Activated CD4-positive, CD25-positive, alpha-beta regulatory T cell treated with anti-CD3 and anti-CD28 coated beads, Interleukin-2, amount 50 U/mL, for 24 hours (primary cell): ENCODE measurements around the gene FAM187B.
"Not testable (repeated sequence)": the region's sequence is repeated elsewhere in the genome, so short reads cannot be mapped to it uniquely, and the experiment has no call there.

ENCODE experiments used
- ATAC-seq, 2 donors: fragments of 150-1000 bp; cut with Tn5 transposase; one replicate each; pipeline ENCODE4 v1.10.0; 2021; ENCODE audit warnings: mild to moderate bottlenecking in 1 of 2, moderate library complexity in 1 of 2

Gene FAM187B

GRCh38 chr19:35232912-35233311 is 4.4 kb upstream of the FAM187B start:
- ATAC-seq, result no peak

DNA sequence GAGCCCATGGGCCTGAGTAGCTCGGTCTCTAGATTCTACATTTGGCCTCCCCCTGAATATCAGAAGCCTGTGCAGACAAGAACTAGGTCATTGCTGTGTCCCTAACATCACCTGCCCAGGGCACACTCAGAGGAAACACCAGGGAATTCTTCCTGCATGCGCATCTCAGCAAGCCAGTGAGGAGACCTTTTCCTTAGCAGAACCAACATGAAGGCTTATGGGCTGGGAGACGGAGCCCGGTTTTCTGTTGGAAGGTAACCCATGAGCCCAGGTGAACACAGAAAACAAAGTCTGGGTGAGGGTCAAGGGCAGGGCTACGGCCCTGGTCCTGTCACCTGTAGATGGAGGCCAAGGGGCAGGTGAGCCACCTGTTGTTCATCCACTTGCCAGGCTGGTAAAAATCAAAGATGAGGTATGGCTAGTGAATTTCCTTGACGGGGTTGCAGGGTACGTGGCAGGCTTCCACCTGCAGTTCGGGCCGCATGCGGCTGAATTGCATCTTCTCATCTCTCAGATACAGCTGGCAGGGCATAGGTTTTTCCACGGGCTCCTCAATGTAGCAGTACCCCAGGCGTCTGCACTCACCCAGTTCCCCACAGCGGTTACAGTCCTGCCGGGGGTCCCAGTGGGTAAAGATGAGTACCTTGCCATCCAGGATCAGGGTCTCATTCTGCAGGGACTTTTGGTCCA is 3.6 kb upstream of the FAM187B start:
- ATAC-seq, result no peak

DNA sequence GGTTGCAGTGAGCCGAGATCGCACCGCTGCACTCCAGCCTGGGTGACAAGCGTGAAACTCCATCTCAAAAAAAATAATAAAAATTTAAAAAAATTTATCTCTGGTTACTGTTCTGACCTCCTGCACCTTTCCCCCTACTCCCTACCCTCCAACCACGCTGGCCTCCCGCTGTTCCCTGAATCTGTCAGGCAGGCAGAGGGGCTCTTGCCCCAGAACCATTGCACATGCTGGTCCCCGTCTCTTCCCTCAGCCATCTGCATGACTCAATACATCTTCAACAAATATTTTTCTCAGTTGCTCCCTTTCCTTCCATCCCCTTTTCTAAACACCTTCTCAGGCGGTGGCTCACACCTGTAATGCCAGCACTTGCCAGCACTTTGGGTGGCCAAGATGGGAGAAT is 1.1 kb upstream of the FAM187B start:
- ATAC-seq, result no peak

DNA sequence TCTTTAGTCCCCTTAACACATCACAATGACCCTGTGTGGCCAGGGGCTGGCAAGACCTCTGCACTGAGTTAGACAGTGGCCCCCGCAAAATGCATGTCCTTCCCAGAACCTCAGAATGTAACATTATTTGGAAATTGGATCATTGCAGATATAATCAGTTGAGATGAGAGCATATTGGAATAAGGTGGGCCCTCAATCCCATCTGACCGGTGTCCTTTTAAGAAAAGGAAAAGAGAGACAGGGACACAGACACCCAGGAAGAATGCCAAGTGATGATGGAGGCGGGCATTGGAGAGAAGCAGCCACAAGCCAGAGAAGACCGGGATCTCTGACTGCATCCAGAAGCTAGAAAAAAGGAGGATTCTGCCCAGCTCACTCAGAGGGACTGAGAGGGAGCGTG is 1.8 kb downstream of the FAM187B start:
- no peak for ATAC-seq

GRCh38 chr19:35225951-35226350 is 2.6 kb downstream of the FAM187B start:
- no peak for ATAC-seq

DNA sequence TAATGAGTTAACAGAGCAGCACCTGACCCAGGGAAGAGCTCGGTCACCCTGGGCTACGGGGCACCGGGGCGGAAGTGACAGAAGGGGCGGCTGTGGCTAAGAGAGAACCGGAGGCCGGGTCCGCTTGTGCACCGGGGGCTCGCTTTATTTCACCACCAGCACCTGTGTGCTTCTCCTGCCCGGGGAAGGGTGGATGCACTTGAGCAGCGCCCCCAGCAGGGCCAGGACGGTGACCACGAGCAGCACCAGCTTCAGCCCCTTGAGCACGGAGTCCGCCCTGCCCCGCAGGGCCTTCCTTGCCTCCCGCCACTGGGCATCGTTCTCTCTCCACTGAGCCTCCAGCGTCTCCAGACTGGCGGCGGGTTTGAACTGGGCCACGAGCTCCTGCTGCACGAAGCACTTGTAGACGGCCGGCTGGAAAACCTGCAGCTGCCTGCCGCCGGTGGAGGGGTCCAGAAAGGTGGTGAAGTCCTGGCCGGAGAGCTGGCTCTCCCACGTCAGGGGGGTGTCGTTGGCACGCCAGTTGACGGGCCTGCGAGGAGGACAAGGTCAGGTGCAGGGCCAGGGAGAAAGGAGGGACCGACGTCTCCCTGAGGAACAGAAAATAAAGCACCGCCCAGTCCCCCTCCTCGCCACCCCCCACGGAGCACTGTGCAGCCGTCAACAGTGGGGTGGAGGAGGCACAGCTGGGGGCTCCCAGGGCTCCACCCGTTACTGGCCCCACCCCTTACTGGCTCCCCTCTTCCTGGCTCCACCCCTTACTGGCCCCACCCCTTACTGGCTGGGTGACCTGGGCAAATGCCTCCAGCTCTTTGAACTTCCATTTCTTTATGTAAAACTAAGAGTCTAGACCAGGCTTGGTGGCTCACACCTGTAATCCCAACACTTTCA is 3.6 kb downstream of the FAM187B start:
- ATAC-seq, result no peak

DNA sequence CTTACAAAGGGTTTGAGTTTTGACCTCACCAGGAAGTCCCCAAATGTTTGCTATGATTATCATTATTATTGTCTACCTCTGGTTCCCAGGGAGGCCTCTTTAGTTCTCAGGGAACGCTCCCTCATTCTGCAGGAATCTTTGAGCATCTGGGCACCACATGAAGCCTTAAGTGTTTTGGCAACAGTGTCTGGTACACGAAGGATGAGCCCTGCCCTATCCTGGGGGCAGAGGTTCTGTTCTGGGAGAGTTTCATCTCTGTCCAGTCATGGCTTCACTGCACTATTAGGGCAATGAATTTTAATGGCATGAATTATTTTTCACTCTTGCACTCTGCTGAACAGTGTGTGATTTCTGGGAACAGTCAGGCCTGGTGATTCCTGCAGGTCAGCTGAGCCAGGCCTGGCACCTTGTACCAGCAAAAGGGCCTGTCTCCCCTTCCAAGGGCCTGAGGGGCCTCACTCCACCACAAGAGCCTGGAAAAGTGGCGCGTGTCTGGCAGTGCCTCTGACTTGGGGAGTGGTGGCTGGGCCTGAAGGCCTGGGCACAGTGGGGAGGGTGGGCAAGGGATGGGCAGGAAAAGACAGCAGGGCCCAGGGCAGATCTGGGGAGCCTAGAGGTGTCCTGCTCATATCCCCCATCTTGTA is 4.6 kb downstream of the FAM187B start:
- ATAC-seq, result no peak

DNA sequence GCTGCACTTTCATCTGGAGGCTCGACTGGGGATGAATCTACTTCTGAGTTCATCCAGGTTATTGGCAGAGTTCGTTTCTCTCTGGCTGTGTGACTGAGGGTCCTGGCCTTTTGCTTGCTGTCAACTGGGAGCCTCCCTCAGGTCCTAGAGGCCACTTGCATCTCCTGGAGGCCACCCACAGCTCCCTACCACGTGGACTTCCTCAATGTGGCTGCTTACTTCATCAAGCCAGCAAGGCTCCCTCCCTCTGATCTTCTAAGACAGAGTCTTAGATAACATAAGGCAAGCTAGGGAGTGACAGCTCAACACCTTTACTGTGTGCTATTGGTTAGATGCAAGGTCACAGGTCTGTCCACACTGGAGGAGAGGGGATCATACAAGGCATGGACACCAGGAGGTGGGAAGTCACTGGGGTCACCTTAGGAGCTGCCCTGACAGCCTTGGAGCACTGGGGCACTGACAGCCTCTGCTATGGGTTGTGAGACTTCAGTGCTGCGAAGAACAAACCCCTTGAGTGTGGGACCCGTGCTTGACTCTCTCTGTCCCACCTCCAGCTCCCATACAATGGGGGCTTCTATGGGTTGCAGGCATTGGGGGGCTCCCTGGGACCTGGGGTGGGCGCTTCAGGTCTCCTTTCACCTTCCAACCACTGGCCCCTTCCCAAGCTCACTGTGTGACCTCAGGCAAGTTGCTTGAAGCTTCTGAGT is 5.3 kb downstream of the FAM187B start:
- no peak for ATAC-seq

DNA sequence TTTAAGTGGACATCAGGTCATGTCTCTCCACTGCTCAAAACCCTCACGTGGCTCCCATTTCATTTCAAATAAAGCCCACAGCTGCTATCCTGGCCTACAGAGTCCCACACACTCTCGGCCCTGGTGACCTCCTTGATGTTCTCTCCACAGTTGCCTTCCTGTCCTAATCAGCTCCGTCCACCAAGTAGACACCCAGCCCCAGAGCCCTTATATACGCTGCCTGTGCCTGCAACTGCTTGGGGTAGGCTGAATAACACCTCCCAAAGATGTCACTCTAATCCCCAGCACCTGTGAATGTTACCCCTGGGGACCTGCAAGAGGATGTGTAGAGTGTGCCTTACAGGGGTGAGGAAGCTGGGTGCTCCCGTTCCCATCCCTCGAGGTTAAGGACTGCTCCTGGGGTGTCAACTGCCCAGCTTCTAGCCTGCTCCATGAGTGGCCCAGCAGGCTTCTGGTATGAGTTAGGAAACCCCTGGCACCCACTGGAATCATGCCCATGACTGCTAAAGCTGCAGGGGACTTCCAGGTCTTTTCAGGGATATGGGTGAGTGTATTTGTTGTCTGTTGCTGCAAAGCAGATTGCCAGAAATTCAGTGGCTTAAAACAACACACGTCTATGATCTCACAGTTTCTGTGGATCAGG is 6.0 kb downstream of the FAM187B start:
- ATAC-seq, result no peak

GRCh38 chr19:35220973-35221590 is 7.5 kb downstream of the FAM187B start:
- not testable (repeated sequence) for ATAC-seq

DNA sequence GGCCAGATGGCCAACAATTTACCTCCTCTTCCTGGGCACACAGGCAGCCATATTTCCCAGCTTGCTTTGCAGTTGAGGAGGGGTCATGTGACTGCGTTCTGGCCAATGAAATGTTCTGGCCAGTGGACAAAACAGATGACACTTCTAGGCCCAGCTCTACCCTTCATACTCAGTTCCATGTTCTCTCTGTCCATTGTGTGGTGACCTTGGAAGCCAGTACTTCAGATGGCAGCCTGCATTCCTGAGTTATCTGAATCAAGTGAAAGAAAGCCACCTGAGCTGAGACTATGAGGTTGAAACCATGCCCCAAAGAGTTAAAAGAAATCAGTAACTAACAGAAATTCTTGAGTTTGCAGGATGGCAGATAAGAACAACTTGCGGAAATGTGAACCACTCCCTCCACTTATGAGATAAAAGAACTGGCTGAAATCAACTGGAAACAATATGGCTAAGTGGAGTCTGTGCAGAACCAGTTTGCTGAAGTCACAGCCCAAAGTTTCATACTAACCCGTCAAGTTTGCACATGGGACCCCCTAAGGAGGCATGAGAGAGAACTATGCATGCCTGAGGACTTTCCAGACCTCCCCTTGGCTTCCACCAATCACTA is 8.1 kb downstream of the FAM187B start:
- no peak for ATAC-seq

DNA sequence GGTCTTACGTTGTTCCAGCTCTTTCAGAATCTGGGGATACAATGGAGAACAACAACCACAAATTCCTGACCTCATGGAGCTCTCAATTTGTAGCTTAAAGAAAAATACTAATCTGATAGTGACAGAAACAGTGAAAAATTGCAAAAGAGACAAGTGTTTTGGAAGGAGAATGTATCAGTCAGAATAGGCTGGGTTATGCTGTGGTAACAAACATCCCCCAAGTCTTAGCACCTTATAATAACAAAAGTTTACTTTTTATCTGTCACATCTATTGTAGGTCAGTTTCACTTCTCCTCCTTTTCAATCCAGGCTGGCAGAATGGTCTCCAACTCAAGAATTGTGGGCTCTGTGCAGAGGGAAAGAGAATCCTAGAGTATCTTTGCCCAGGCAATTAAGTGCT is 9.5 kb downstream of the FAM187B start:
- no peak for ATAC-seq

DNA sequence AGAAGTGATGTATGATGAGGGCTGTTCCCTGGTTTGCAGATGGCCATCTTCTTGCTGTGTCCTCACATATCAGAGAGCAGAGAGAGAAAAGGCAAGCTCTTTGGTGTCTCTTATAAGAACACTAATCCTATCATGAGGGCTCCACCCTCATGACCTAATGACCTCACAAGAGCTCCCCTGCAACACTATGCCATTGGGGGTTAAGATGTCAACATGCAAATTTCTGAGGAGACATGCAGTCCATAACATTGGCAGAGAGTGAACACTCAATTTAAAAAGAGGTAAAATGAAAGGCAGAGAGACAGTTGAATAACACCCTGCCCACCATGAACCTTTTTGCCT is 10.9 kb downstream of the FAM187B start:
- no peak for ATAC-seq

DNA sequence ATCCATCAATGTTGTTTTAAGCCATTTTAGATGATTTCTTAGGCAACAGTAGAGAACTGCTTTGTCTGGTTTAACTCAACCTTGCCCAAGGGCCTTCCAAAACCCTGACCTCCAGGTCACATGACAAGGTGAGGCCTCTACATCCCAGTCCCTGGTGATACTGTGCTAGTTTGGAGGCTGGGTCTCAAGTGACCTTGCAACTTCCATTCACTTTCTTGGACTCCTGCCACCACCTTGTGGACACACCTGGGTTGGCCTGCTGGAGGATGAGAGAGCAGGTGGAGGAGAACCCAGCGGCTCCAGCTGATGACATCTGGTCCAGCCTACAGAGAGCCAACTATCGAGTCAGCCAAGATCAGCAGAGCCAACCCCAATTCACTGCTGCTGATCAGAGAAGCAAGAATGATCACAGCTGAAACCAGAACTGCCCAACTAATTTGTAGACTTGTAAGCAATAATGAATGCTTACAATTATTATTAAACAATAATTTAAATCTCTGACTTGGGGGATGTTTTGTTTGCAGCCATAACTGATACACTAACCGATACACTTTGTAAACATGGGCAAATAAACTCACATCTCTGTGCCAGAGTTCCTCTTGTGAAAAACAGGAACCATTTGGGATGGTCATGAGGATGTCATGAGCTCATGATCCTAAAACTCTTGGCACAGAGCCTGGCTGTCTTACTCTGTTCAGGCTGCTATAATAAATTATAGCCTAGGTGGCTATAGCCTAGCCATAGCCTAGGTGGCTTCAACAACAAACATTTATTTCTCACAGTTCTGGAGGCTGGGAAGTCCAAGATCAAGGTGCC is 11.5 kb downstream of the FAM187B start:
- ATAC-seq, result no peak

GRCh38 chr19:35216016-35216832 is 12.3 kb downstream of the FAM187B start:
- ATAC-seq, result no peak

DNA sequence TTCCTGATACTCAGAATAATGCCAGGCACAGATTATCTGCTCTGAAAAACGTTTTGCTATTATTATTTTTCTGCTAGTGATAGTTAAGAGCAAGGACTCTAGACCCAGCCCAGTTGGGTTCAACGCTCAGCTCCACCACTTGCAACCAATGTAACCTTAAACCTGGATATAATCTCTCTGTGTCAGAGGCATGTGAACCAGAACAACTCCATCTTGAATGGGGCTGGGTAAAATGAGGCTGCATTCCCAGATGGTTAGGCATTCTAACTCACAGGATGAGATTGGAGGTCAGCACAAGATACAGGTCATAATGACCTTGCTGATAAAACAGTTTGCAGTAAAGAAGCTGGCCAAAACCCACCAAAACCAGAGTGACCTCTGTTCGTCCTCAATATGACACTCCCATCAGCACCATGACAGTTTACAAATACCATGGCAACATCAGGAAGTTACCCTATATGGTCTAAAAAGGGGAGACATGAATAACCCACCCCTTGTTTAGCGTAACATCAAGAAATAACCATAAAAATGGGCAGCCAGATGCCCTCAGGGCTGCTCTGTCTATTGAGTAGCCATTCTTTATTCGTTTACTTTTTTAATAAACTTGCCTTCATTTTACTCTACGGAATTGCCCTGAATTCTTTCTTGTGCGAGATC is 13.6 kb downstream of the FAM187B start:
- no peak for ATAC-seq

DNA sequence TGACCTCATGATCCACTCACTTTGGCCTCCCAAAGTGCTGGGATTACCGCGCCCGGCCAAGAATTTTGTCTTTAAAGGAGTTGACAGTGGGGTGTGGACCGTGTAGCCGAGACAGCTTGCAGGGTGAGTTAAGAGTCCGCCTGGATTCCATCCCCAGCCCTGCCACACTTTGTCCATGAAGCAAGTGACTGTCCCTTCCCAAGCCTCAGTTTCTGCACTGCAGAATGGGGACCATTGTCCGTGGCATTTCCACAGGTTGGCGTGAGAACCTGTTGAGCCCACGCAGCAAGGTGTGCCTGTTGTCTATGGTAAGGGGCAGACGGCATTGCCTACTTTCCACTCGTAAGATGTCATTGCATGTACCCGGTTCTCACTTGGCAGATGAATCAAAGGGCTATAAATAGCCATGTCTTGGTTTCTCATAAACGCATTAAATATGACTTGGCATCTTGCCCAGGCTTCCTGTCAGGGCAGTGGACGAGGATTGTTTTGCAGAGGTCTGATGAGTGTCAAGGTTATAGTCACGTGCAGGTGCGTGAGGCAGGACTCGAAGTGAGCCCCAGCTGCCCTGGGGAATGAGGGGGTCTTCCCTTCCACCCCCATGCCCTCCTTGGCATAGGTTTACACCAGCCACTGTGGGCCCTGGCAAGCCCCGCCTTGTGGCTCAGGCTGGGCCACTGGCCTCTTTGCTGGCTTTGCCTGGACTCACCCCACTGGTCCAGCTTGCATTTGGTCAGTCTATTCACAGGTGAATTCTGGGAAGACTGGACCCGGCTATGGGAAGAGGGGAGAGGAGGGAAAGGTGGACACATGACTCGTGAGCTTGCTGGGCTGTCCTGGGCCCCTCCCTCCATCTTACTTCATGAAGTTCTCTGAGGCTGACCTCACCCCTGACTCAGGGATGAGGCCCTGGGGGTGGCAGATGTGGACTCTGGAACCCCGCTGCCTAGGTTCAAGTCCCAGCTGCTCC is 14.6 kb downstream of the FAM187B start:
- peak; percentile 78 to 81 for ATAC-seq

DNA sequence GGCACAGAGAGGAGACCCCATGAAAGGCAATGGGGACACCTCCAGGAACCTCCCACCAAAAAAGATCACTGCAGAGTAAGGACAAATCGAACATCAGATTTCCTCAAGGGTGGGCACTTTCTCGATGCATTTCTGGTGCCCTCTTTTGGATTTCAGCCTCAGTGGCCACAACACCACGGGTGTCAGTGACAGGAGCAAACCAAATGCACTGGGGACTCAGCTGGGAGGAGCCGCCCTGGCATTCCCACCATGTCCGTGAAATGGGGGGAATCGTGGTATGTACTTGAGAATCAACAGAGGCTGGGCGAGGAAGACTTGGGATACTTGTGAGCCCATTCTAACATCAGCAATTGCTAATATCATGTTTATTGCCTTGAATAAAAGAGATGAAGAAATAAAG is 16.3 kb downstream of the FAM187B start:
- ATAC-seq, result no peak
